ENCODE data around the gene ULBP3. TPM values are rescaled to one million over a fixed set of nuclear protein-coding genes. Genes with fewer than 3 reads are reported as not detected.
"Not testable (repeated sequence)": the region's sequence is repeated elsewhere in the genome, so short reads cannot be mapped to it uniquely, and the experiment has no call there.

The ULBP3 gene
- total RNA-seq, 1 donor from 2014 or later: 3.3 TPM

DNA sequence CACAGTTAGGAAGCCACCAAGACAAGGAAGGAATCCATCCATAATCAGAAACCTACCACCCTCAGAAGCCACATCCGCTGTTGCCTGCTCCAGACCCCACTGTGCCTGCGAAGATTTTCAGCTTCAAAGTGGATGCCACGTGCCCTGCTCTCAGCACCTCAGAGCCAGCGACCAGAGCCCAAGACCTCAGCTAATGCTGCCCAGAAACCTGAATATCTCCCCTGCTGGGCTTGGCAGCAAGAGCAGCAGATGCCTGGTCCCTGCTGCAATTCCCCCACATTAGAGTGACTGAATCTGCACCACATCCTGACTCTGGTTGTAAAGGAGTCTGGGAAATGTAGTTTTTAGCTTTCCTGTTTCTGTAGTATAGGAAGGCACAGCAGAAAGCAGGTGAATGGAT lies 10.7 kb upstream of the ULBP3 start:
- TF ChIP-seq, protein P1, sequence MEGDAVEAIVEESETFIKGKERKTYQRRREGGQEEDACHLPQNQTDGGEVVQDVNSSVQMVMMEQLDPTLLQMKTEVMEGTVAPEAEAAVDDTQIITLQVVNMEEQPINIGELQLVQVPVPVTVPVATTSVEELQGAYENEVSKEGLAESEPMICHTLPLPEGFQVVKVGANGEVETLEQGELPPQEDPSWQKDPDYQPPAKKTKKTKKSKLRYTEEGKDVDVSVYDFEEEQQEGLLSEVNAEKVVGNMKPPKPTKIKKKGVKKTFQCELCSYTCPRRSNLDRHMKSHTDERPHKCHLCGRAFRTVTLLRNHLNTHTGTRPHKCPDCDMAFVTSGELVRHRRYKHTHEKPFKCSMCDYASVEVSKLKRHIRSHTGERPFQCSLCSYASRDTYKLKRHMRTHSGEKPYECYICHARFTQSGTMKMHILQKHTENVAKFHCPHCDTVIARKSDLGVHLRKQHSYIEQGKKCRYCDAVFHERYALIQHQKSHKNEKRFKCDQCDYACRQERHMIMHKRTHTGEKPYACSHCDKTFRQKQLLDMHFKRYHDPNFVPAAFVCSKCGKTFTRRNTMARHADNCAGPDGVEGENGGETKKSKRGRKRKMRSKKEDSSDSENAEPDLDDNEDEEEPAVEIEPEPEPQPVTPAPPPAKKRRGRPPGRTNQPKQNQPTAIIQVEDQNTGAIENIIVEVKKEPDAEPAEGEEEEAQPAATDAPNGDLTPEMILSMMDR (IDR thresholded peaks at IDR 0.05): no peak
- DNase-seq (ENCODE audit: extremely low spot score, unreplicated experiment): no peak
- Mint-ChIP-seq H3K4me1 (ENCODE audit: unreplicated experiment) (peaks cover 2% of the 10 kb centered on the region), H3K27ac (ENCODE audit: unreplicated experiment) (no peak overlapping the region), H3K4me3 (ENCODE audit: unreplicated experiment) (no peak overlapping the region), H3K36me3 (ENCODE audit: unreplicated experiment) (no peaks in the 10 kb centered on the region), H3K9me3 (ENCODE audit: unreplicated experiment) (no peaks in the 10 kb centered on the region), H3K27me3 (ENCODE audit: unreplicated experiment) (peaks cover 26% of the 10 kb centered on the region)

DNA sequence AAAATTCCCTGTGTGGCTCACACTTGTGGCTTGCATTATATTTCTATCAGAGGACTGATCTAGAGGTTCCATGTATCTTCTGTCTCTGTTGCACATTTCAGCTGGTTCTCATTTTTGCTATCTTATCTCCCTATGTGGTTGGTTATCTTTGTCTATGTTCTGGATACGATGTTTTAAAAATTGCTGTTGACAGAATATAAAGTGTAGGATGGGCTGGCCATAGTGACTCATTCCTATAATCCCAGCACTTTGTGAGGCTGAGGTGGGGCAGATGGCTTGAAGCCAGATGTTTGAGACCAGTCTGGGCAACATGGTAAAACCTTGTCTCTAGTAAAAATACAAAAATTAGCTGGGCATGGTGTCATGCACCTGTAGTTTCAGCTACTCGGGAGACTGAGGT lies 9.9 kb upstream of the ULBP3 start:
- no peak for DNase-seq (ENCODE audit: extremely low spot score, unreplicated experiment)
- H3K27me3 Mint-ChIP-seq (ENCODE audit: unreplicated experiment): peaks cover 22% of the 10 kb centered on the region
- H3K4me3 Mint-ChIP-seq (ENCODE audit: unreplicated experiment): no peak overlapping the region
- TF ChIP-seq, protein P1 (IDR thresholded peaks at IDR 0.05): no peak
- peaks cover 2% of the 10 kb centered on the region for H3K4me1 Mint-ChIP-seq (ENCODE audit: unreplicated experiment)
- H3K9me3 Mint-ChIP-seq (ENCODE audit: unreplicated experiment): no peaks in the 10 kb centered on the region
- H3K27ac Mint-ChIP-seq (ENCODE audit: unreplicated experiment): no peak overlapping the region
- H3K36me3 Mint-ChIP-seq (ENCODE audit: unreplicated experiment): no peaks in the 10 kb centered on the region

DNA sequence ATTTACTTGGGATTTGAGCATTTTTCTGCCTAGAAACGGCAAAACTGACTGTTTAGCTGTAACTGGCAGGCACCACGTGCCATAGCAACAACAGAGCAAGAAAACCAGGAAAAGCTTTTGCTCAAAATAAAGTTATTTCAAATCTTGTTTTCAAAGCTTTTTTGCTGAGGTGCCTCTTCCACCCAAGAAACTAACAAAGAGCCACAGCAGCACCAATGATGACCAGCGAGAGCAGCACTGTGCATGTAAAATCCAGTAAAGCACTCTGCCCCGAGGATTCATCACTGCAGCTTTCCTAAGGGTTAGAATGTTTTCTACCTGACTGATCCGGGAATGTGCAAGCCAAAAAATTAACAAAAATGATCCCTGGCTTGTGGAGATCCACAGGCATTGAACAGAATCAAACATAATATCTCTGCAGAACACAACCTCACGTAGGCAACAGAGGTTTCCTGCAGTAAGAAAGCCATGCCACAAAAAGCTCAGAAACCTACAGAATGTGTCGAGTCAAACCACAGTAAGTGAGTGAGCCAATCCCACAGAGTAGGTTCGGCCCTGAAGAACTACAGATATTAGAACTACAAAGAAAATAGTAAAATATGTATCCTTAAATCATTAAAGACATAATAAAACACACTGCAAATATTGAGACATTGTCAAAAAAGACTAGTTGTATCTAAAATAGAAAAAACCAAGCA lies 7.4 kb upstream of the ULBP3 start:
- DNase-seq (ENCODE audit: extremely low spot score, unreplicated experiment): no peak
- no peaks in the 10 kb centered on the region for H3K9me3 Mint-ChIP-seq (ENCODE audit: unreplicated experiment)
- H3K36me3 Mint-ChIP-seq (ENCODE audit: unreplicated experiment): no peaks in the 10 kb centered on the region
- H3K4me1 Mint-ChIP-seq (ENCODE audit: unreplicated experiment): peaks cover 5% of the 10 kb centered on the region
- H3K4me3 Mint-ChIP-seq (ENCODE audit: unreplicated experiment): no peak overlapping the region
- TF ChIP-seq, protein P1 (IDR thresholded peaks at IDR 0.05): peak; percentile 9
- H3K27ac Mint-ChIP-seq (ENCODE audit: unreplicated experiment): no peak overlapping the region
- peaks cover 18% of the 10 kb centered on the region for H3K27me3 Mint-ChIP-seq (ENCODE audit: unreplicated experiment)

- TF ChIP-seq, protein P1 (IDR thresholded peaks at IDR 0.05): no peak
- Mint-ChIP-seq H3K36me3 (ENCODE audit: unreplicated experiment) (no peaks in the 10 kb centered on the region), H3K9me3 (ENCODE audit: unreplicated experiment) (no peaks in the 10 kb centered on the region), H3K4me3 (ENCODE audit: unreplicated experiment) (no peak overlapping the region), H3K4me1 (ENCODE audit: unreplicated experiment) (peaks cover 3% of the 10 kb centered on the region), H3K27me3 (ENCODE audit: unreplicated experiment) (peaks cover 16% of the 10 kb centered on the region), H3K27ac (ENCODE audit: unreplicated experiment) (no peak overlapping the region)
- DNase-seq (ENCODE audit: extremely low spot score, unreplicated experiment): no peak
Observed at GRCh38 chr6:150075034-150075421, 6.1 kb upstream of the ULBP3 start.

DNA sequence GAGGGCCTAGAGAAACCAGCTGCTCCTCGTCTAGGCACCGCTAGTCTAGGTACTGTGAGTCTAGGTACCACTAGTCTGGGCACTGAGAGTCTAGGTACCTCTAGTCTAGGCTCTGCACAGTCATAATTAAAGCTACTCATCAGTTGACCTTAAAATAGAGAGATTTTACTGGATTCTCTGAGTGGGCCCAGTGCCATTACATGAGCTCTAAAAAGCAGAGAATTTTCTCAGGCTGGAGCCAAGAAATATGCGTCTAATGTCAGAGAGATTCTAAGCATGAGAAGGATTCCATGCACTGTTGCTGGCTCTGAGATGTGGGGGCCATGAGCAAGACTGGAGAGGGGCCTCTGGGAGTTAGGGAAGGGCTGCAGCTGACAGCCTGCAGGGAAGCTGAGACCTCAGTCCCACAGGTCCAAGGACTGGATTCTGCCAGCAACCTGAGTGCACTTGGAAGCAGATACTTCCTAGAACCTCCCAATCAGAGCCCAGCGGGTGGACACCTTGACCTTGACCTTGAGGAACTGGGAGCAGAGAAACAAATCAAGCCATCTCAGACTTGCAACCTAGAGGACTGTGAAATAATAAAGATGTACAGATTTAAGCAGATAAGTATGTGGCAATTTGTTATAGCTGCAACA lies 5.6 kb upstream of the ULBP3 start:
- H3K4me3 Mint-ChIP-seq (ENCODE audit: unreplicated experiment); H3K27ac Mint-ChIP-seq (ENCODE audit: unreplicated experiment); H3K4me1 Mint-ChIP-seq (ENCODE audit: unreplicated experiment); H3K9me3 Mint-ChIP-seq (ENCODE audit: unreplicated experiment); DNase-seq (ENCODE audit: extremely low spot score, unreplicated experiment); H3K36me3 Mint-ChIP-seq (ENCODE audit: unreplicated experiment): not testable (repeated sequence)
- H3K27me3 Mint-ChIP-seq (ENCODE audit: unreplicated experiment): peaks cover 16% of the 10 kb centered on the region

Measured in osteocyte (in vitro differentiated cells).